SU-DHL-6 (cell line): ENCODE data around the gene C10orf105.

Experiments
- CTCF ChIP-seq: fragments of 200-600 bp; sonication (generic); IDR thresholded peaks from one replicate; pipeline ENCODE4 v1.5.1; 2017; ENCODE audit warnings: antibody characterized with exemption, mild to moderate bottlenecking, low read length, moderate library complexity; ENCODE audit not compliant: insufficient read depth, poor library complexity, severe bottlenecking
- EZH2phosphoT487 ChIP-seq: fragments of 200-600 bp; sonication (generic), shearing (Covaris generic); conservative IDR thresholded peaks from 2 replicates; pipeline ENCODE4 v1.6.1; 2018; ENCODE audit warnings: mild to moderate bottlenecking, antibody characterized with exemption, low read length, moderate library complexity, mixed read lengths

GRCh38 chr10:71763352-71764127, 44.0 kb upstream of the C10orf105 start:
- no peak for TF ChIP-seq CTCF
- TF ChIP-seq EZH2phosphoT487, result no peak
